HAP-1 (cell line): ENCODE results near the gene CCDC85C.

ENCODE experiments used
- DNase-seq, 2 experiments: peaks; one replicate each; pipeline ENCODE4 v3.0.0-alpha.2; 2016 to 2020; ENCODE audit warnings: low spot score in 2 of 2
- H3K27me3 ChIP-seq: fragments of 250-450 bp; sonication (Bioruptor Pico); 2 replicates; pipeline ENCODE4 v1.5.1; 2020; ENCODE audit warnings: low read depth, mild to moderate bottlenecking, moderate library complexity
- H3K36me3 ChIP-seq: fragments of 250-450 bp; sonication (Bioruptor Pico); replicated peaks from 2 replicates; pipeline ENCODE4 v1.5.1; 2020; ENCODE audit warnings: mild to moderate bottlenecking
- H3K4me1 ChIP-seq: fragments of 250-450 bp; sonication (Bioruptor Pico); 2 replicates; pipeline ENCODE4 v1.5.1; 2020; ENCODE audit warnings: mild to moderate bottlenecking
- H3K4me3 ChIP-seq: fragments of 250-450 bp; sonication (Bioruptor Pico); 2 replicates; pipeline ENCODE4 v1.5.1; 2020; ENCODE audit warnings: mild to moderate bottlenecking, moderate library complexity
- H3K9me3 ChIP-seq: fragments of 250-450 bp; sonication (Bioruptor Pico); 2 replicates; pipeline ENCODE4 v1.5.1; 2020; ENCODE audit warnings: mild to moderate bottlenecking, moderate library complexity
- in situ Hi-C: fragments of 300-500 bp; cut with MboI; formaldehyde crosslinking; loops from 3 replicates; pipeline ENCODE4 v1.14.3; 2020; ENCODE audit warnings: low sequenced_read_pairs, inconsistent platforms, mixed read lengths

CCDC85C gene

DNA sequence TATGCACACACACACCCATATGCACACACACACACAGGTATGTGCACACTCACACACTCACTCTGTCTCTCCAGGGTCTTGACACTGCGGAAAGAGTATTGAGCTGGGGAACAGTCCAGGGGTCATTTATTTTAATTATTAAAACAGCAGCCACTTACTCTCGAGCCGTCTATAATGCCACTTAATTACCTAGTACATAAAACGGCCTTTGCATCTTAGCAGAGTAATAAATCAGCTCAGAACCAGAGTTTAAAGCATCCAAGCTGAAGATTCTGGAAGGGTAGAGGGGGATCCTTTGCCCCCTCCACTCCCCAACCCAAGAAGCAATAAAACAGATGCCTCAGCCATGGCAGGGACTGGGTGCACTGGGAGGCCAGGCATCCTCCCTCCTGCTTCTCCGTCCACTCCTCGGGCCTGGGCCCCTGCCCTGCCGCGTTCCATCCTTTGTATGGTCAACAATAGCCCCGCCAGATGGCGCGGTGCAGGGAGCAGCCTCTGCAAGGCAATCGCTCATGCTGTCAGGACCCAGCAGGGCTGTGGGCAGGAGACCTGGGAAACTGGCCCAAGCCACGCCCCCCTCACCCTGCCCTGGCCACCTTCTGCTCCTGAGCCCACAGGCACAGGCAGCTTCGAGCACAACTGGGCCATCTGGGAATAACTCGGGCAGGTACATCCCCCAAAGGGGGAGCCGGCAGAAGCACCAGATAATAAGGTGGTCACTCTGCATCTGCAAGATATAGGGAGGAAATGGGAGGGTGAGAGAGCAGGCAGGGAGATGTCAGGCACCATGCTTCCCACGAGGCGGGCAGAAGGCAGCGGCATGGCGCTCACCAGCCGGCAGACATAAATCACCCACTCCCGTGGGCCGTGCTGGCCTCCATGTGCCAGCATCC, 40.9 kb downstream of the CCDC85C start:
- Histone ChIP-seq H3K4me1 (peaks cover 9% of the 10 kb centered on the region), H3K27me3 (no peaks in the 10 kb centered on the region), H3K36me3 (no peaks in the 10 kb centered on the region), H3K4me3 (no peak overlapping the region), H3K9me3 (no peaks in the 10 kb centered on the region)
- DNase-seq, result peak; percentile 56 to 89
- in situ Hi-C loops, result no loop called here

DNA sequence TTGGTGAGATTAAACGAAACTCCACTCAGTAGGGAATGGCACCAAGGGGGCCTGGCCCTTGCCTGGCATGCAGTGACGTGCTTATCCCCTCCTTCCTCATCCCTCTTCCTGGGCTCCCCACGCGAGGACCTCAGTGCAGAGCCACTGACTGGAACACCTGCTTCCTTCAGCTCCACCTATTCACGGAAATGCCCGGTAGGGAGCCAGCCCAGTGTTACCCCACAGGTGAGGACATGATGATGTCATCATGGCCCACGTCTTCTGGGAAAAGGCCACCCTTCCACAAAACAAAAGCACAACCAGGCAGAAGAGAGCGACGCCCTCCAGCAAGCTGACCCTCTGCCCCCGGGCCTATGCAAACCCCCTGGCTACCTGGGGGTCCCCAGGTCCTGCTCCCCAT, 42.1 kb downstream of the CCDC85C start:
- Histone ChIP-seq H3K9me3 (no peaks in the 10 kb centered on the region), H3K27me3 (no peaks in the 10 kb centered on the region), H3K4me1 (peaks cover 9% of the 10 kb centered on the region), H3K36me3 (no peaks in the 10 kb centered on the region), H3K4me3 (no peak overlapping the region)
- in situ Hi-C loops, result no loop called here
- no peak for DNase-seq

DNA sequence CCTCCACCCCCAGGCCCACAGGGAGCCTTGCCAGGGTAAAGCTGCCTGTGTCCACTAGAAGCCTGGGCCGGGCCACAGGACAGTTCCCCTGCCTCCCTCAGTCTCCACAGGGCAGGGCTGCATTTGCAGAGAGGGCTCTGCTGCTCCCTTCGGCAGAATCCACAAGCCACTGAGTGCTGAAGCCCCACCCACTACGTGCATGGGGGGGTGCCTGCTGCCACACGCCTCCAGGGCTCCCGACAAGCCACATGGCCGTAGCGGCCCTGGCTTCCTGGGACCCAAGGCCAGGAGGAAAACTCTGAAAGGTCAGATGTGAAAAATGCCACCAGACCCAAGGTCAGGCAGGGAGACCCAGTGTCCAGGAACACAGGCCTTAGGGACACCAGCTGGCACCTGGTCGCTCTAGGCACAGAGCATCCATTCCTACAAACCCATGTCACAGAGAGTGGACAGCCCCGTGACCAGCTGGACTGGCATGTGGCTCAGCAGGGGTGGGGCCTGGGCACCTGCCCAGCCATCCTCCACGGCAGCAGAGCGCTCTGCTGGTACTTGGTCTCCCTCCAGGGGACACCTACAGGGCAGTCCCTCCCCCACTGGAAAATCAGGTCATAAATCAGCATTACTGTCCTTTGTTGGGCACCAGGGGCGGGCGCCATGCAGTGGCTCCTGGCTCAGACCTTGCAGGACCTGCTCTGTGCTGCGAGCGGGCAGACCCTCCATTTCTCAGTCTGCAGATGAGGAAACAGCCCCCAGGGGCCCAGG, 42.9 kb downstream of the CCDC85C start:
- Histone ChIP-seq H3K9me3 (no peaks in the 10 kb centered on the region), H3K4me3 (no peak overlapping the region), H3K36me3 (no peaks in the 10 kb centered on the region), H3K27me3 (no peaks in the 10 kb centered on the region), H3K4me1 (peaks cover 9% of the 10 kb centered on the region)
- no peak for DNase-seq
- in situ Hi-C loops, result no loop called here

DNA sequence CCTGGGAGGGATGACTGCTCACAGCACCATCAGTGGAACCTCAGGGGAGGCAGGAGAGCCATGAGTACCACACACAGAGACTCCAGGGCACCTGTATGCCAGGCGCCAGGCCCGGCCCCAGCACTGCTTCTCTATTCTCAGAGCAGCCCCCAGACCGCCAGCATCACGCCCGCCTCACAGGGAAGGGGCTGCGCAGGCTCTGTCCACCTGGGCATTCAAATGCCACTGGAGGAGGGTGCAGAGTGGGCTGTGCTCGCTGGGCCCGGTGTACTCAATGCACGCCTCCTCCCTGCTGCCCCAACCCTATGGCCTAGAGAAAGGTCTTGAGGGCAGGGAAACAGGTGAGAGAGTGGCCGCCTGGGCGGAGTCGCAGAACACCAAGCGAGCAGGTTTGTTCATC, 43.6 kb downstream of the CCDC85C start:
- H3K4me1 ChIP-seq, result peaks cover 9% of the 10 kb centered on the region
- DNase-seq, result no peak
- H3K36me3 ChIP-seq, result no peaks in the 10 kb centered on the region
- no peak overlapping the region for H3K4me3 ChIP-seq
- no peaks in the 10 kb centered on the region for H3K27me3 ChIP-seq
- in situ Hi-C loops, result no loop called here
- no peaks in the 10 kb centered on the region for H3K9me3 ChIP-seq

DNA sequence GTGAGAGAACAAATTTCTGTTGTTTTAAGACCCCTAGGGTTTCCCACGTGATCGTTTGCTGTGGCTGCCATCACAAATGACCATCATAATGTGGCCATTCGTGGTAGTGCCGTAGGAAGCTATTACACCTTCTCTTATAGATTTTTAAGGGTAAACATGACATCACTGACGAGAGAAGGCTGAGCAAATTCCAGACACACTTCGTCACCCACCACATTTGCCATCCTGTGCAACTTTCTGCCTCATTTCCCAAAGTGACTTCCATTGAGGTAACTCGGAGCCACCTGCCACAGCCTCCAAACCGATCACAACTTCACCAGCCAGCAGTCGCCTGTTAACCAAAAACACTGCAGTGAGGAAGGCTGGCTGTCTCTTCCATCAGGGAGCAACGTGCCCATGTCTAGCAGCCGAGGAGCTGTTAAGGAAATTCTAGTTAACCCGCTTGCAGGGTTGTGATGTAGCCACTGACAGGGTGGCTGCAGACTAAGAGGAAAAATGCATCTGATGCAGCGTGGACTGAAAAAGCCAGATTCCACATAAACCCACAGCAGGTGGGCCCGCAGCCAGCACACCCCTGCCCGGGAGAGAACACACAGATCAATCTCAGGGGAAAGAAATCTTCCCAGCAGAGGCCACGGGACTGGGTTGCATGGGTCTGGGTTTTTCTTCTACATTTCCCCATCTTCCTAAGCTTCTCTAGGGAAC, 44.6 kb downstream of the CCDC85C start:
- no peak for DNase-seq
- H3K4me1 ChIP-seq, result peaks cover 9% of the 10 kb centered on the region
- in situ Hi-C loops, result no loop called here

DNA sequence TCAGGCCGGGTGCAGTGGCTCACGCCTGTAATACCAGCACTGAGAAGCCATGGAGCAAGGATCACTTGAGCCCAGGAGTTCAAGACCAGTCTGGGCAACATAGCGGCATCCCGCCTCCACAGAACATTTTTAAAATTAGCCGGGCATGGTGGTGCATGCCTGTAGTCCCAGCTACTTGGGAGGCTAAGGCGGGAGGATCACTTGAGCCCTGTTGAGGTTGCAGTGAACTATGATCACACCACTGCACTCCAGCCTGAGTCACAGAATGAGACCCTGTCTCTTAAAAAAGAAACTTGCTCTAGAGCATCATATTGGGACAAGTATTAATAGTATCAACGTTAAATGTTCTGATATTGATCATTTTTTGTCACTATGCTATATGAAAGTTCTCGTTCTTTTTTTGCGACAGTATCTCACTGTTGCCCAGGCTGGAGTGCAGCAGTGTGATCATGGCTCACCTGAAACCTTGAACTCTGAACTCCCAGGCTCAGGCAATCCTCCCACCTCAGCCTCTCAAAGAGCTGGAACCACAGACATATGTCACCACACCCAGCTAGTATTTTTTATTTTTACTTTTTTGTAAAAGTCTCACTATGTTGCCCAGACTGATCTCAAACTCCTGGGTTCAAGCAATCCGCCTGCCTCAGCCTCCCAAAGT, 47.7 kb downstream of the CCDC85C start:
- in situ Hi-C loops, result no loop called here
- DNase-seq, result no peak
- Histone ChIP-seq H3K9me3 (no peaks in the 10 kb centered on the region), H3K4me1 (no peaks in the 10 kb centered on the region), H3K36me3 (no peaks in the 10 kb centered on the region), H3K27me3 (no peaks in the 10 kb centered on the region), H3K4me3 (no peak overlapping the region)

More for the DNA sequence above, 44.6 kb downstream of the CCDC85C start:
- H3K36me3 ChIP-seq, result no peaks in the 10 kb centered on the region
- H3K27me3 ChIP-seq, result no peaks in the 10 kb centered on the region
- H3K4me3 ChIP-seq, result no peak overlapping the region
- no peaks in the 10 kb centered on the region for H3K9me3 ChIP-seq

DNA sequence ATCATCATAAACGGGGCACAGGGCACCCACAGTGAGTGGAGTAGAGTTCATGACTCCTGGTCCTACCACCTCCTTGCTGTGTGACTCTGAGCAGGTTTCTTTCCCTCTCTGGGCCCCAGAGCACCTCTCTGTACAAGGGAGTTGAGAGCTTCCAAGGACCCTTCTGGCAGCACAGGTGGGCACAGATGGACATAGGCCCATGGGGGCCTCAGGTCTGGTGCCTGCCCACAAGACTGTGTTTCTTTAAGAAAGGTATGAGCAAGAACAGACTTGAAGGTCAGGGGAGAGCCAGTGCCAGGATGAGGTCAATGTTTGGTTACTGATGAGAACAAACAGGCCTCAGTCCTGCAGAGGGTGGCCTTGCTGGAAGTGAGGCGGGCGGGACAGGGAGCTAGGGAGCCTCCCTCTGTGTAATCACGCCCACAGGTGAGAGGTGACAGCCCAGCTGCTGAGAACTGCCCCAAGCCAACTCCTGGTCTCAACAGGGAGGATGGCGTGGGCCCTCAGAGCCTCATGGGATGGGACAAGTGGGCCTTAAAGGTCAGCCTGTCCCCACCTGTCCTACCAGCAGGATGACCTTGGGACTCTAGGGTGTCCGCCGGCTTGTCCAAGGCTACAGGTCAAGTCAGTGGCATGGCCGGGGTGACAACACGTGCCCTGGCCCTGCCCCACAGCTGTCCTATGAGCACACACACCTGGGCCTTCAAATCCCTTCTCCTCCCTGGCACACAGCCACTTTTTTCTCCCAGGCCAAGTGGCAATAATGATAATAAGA, 49.1 kb downstream of the CCDC85C start:
- Histone ChIP-seq H3K9me3 (no peaks in the 10 kb centered on the region), H3K4me1 (no peaks in the 10 kb centered on the region), H3K36me3 (no peaks in the 10 kb centered on the region), H3K4me3 (no peak overlapping the region), H3K27me3 (no peaks in the 10 kb centered on the region)
- in situ Hi-C loops, result no loop called here
- DNase-seq, result no peak

DNA sequence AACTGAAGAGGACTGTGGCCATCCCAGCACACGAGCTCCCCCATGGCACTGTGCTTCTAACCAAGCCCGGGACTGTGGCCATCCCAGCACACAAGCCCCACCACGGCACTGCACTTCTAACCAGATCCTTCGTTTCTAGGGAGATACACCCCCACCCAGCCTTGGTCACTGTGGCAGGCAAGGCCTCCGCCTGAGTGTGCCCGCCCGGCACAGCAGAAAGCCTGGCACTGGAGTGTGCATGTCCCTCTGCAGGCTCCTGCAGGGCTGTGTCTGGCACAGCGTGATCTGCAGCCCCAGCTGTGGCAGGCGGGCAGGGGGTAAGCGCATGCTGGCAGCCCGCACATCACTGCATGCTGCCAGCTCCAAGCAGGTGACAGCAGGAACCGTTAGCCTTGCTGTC, 49.8 kb downstream of the CCDC85C start:
- no peak for DNase-seq
- no peaks in the 10 kb centered on the region for H3K36me3 ChIP-seq
- in situ Hi-C loops, result no loop called here
- H3K27me3 ChIP-seq, result no peaks in the 10 kb centered on the region
- no peaks in the 10 kb centered on the region for H3K4me1 ChIP-seq
- H3K4me3 ChIP-seq, result no peak overlapping the region
- no peaks in the 10 kb centered on the region for H3K9me3 ChIP-seq

DNA sequence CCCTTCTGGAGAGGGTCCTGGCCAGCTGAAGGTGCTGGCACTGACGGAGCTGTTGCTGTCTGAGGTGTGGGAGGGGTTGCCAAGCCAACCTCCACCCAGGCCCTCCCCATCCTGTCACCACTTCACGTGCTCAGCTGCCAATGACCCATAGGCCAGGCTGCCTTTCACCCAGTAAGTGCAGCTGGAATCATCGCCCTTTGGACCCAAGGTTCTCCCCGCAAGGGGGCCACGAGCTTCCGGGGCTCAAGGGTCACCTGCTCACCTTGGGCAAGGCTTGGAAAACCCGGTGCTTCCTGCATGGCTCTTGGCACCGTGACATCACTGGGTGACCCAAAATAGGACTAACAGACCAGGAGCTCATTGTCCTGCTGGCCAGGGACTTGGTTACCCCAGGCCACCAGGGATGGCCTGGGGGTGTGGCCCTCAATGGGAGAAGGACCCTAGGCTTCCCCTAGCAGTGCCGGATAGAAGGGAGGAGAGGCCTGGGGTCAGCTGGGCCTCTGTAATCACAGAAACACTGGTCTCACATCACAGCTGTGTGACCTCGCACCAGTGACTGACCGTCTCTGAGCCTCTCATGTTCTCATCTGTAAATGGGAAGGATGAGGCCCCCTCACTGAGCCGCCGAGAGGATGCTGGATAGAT, 51.3 kb downstream of the CCDC85C start:
- H3K4me1 ChIP-seq, result no peaks in the 10 kb centered on the region
- in situ Hi-C loops, result no loop called here
- no peaks in the 10 kb centered on the region for H3K9me3 ChIP-seq
- H3K4me3 ChIP-seq, result no peak overlapping the region
- H3K27me3 ChIP-seq, result no peaks in the 10 kb centered on the region
- no peak for DNase-seq
- H3K36me3 ChIP-seq, result no peaks in the 10 kb centered on the region

DNA sequence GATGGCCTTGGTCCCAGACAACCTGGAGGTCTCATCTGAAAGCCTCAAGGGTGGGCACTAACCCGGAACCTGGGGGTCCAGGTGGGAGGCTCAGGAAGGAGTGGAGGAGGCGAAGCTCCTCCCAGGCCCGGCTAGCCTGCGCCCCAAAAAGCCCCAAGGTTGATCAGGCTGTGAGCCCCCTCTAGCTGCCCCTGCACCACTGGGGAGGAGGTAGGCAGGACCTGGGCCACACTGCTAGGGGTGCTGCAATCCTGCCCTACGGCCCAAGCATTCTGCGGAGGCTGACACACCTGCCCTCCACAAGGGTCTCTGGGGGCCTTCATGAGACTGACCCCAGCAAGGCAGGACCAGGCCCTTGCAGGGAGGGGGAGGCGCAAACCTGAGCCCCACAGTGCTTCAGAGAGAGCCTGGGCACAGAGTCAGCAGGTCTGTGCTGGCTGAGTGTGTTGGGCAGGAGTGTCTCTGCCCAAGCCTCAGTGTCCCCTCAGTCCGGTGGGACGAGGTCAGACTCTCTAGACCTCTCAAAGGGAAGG, 51.9 kb downstream of the CCDC85C start:
- in situ Hi-C loops, result no loop called here
- Histone ChIP-seq H3K36me3 (no peaks in the 10 kb centered on the region), H3K4me1 (no peaks in the 10 kb centered on the region), H3K9me3 (no peaks in the 10 kb centered on the region), H3K27me3 (no peaks in the 10 kb centered on the region), H3K4me3 (no peak overlapping the region)
- no peak for DNase-seq

DNA sequence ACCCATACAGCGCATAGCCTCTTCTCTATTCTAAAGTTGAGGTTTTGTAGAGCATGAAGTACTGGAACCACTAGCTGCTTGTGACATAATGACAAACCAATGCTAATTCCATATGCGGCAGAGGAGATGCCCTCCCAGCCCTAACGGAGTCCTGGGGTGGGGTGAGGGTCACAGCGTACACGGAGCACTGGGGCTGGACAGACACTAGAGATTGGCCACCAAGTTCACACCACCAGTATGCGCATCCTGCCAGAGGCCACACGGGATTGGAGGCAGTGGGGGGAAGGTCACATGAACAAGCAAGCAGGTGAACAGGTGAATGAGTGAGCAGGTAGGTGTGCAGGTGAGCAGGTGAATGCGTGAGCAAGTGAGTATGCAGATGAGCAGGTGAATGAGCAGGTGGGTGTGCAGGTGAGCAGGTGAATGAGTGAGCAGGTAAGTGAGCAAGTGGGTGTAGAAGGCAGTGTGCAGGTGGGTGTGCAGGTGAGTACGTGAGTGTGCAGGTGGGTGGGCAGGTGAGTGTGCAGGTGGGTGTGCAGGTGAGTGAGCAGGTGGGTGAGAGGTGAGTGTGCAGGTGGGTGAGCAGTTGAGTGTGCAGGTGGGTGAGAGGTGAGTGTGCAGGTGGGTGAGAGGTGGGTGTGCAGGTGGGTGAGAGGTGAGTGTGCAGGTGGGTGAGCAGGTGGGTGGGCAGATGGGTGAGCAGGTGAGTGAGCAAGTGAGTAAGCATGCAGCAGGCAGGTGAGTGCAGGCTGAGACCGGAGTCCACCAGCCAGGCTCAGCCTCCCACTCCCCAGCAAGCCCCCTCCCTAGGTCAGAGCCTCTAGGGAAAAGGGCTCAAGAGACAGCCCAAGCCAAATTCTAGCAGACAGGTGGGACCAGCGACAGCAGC, 52.7 kb downstream of the CCDC85C start:
- Histone ChIP-seq H3K9me3 (no peaks in the 10 kb centered on the region), H3K4me1 (no peaks in the 10 kb centered on the region), H3K27me3 (no peaks in the 10 kb centered on the region), H3K36me3 (no peaks in the 10 kb centered on the region), H3K4me3 (no peak overlapping the region)
- in situ Hi-C loops, result no loop called here
- no peak for DNase-seq
